Caki2 (cell line): ENCODE data around the gene FAM171A2. TPM values are rescaled to one million over a fixed set of nuclear protein-coding genes. Genes with fewer than 3 reads are reported as not detected.
A peak's percentile ranks its signal among the peaks of the same experiment; 100 is the strongest.
"Not testable (repeated sequence)": the region's sequence is repeated elsewhere in the genome, so short reads cannot be mapped to it uniquely, and the experiment has no call there.

ENCODE experiments used
- DNase-seq: peaks from one replicate; pipeline ENCODE4 v3.0.0-alpha.2; 2015; ENCODE audit warnings: low read depth
- in situ Hi-C: cut with HindIII; loops from 2 replicates; pipeline ENCODE4 v1.10.0; 2016; ENCODE audit warnings: low sequenced_read_pairs, low pct_unique_long_range_greater_than_20kb, mixed read lengths
- total RNA-seq: library from RNA; depleted of rRNA; stranded (reverse); fragments of >200 nt; shearing (Covaris generic); gene quantifications from 2 replicates; pipeline ENCODE4 v1.2.3, GENCODE V29; 2014; ENCODE audit warnings: low replicate concordance; rRNA removed

The FAM171A2 gene
- total RNA-seq: 8.3 and 14.4 TPM in 2 replicates

DNA sequence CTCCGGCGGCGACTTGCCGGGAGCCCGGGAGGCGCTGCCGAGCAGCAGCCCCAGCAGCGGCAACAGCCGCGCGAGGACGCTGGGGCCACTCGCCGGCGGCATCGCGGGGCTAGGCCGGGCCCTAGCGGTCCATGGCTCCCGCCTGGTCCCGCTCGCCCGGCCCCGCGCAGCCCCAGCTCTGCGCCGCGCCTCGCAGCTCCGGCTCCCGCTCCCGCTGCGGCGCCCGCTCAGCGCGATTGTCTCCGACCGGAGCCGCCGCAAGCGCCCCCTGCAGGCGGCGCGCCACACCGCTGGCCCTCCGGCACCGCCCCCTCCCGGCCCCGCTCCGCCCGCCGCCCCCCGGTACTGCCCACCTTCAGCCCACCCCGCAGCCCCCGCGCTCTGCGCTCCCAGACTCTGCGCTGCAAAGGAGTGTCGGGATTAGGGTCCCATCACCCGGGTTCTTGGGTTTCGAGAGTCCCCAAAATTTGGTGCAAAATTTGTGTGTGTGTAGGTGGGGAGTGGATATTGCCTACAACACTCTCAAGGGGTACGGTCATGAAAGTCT, at the start of gene FAM171A2:
FAM171A2 (minus strand) TSS at position 241 of the 547 bp plus-strand sequence; CDS start at position 102, 139 bp downstream.
- peak; percentile 52 for DNase-seq

DNA sequence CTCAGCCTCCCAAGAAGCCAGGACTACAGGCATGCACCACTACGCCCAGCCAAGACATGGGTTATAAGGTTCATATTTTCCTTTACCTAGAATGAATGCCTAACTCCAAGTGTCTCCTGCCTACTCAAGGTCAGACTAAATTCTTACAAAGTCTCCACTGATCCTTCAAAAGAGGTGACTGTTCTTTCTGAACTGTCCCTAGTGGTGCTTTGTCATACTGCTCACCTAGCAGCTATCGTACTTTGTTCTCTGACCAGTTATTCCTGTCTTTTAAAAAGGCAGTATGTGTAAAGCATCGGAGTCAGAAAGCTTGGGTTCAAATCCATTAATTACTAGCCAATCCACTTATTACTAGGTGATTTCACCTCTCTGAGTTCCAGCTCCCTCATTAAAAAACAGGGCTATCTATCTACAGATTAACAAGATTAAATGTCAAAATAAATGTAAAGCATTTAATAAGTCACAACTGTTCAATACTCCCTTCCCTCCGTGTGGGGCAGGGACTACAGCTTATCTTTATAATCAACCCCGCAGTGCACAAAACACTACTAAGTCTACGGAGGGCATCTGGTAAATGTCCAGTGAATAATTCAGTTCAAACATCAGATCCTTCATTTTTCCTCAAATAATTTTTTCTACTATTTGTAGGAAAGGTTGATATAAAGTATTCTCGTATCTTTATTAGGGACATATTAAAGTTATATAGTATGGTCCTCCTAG, 45.8 kb upstream of the FAM171A2 start:
- no peak for DNase-seq
- in situ Hi-C loops: no loop called here

More for the DNA sequence above, at the start of gene FAM171A2:
- in situ Hi-C loops: no loop called here

DNA sequence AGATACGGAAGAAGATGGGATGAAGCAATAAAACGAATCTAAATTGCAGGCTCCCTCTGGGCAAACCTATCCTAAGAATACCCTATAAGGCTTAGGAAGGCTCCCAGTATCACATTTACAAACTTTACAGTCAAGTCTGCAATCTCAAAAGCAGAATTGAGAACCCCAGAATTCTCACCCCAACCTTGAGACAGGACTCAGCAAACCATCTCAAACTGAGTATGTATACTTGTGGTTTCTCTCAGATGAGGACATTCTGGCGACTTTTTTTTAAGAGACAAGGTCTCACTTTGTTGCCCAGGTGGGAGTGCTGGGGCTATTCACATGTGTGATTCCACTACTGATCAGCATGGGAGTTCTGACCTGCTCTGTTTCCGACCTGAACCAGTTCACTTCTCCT, 45.1 kb upstream of the FAM171A2 start:
- DNase-seq: no peak
- in situ Hi-C loops: no loop called here

DNA sequence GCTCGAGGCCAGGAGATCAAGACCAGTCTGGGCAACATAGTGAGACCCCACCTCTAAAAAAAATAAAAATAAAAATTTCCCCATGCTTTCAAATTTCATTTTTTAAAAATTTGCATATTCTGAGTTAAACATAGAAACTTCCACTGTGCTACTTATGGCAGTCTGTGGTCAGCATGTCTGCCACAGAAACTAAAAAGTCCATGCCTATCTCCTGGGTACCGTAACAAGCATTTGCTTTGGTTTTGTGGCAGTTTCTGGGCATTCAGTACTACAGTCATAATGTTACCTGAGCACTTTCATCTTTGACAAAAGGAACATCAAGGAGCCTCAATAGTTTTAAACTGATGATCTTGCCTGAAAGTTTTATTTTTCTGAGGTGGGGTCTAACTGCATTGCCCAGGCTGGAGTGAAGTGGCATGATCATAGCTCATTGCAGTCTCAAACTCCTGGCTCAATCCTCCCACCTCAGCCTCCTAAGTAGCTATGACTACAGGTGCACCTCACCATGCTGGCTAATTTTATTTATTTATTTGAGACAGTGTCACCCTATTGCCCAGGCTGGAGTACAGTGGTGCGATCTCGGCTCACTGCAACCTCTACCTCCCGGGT, 39.0 kb upstream of the FAM171A2 start:
- in situ Hi-C loops: no loop called here
- DNase-seq: no peak

DNA sequence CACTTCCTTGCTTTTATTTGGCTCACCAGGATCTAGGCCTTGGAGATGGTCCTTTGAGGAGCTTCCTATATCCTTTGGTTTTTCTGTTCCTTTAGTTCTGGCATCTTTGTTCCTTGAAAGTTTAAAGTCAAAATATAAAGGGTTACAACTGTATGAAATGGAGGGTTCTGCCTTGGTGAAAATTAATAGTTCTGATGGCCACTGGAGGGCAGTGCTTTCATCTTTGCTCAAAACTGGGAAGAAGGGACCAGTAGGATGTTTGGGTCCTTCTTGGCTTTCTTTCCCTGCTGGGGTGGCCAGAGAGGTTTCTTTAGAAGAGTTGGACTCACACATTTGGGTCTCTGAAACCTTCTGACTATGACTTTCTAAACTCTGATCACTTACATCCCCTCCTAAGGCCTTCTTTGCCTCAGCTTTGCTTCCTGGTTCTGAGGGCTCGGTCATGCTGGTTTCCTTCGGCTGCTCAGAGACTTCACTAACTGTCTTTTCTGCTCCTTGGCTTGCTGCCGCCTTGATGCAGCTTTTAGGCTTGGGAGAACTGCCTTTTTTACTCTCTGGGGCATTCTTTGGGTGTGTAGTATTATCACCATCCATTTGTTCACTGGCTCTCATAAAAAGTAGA, 36.7 kb upstream of the FAM171A2 start:
- peak; percentile 23 for DNase-seq
- in situ Hi-C loops: no loop called here

- no peak for DNase-seq
- in situ Hi-C loops: no loop called here
Measured at GRCh38 chr17:44398692-44399691, 35.3 kb upstream of the FAM171A2 start.

DNA sequence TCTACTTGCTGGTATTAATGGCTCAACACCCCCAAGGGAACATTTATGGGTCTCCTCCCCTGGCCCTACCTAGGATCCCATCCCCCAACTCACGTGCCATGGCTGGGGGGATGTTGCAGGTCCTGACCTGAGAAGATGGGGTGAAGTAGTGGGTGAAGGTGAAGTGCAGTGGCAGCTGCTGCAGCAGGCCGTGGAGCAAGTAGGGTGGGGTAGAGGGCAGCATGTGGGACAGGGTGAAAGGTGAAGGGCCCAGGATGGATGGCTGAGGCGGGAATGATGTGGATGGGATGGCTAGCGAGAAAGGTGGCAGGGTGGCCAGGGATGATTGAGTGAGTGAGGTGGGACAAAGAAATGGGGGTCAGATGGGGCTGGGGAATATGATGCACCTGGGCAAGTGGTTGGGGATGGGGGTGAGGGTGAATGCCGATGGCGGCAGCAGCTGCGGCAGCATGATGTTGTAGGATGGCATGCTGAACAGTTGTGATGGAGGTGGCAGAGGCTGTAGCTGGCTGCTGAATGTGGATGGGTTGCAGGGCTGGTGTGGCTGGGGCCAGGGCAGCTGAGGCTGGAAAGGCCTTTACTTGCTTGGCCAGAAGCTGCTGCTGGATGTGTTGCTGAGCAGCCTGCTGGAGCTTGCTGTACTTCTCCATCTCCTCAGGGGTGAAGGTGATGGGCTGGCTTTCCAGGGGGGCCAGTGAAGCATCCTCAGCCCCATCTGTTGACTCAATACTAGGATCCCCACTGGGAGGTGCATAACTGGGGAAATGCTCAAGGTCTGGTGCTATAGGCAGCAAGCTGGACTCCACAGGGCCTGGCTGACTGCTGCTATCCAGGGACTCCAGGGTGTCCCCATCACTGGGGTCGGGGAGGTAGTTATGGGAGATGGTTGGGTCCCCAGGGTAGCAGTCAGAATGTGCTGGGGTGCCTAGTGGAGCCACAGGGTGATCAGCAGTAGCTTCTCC, 34.1 kb upstream of the FAM171A2 start:
- no peak for DNase-seq
- in situ Hi-C loops: no loop called here

GRCh38 chr17:44396946-44397345, 33.3 kb upstream of the FAM171A2 start:
- no peak for DNase-seq
- in situ Hi-C loops: no loop called here

DNA sequence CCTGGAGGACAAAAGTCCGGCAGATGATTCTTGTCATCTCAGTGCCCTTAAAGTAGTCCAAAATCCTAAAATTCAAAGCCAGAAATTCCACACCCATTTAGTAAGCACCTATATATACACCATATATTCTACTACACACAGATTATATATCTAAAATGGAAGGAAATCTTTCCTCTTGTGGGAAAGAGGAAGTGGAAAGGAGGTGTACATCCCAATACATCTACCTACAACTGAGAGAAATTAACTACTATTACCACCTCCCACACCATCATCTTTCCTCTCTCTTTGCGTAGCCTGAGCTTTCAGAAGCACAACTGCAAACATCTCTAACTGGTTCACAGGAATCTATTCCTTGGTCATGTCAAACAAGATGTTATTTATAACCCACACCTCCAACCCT, 31.2 kb upstream of the FAM171A2 start:
- DNase-seq: no peak
- in situ Hi-C loops: no loop called here

- in situ Hi-C loops, DNase-seq: not testable (repeated sequence)
Measured at GRCh38 chr17:44394112-44394511, 30.5 kb upstream of the FAM171A2 start.

- in situ Hi-C loops: no loop called here
- no peak for DNase-seq
Measured at GRCh38 chr17:44390250-44390870, 26.7 kb upstream of the FAM171A2 start.

DNA sequence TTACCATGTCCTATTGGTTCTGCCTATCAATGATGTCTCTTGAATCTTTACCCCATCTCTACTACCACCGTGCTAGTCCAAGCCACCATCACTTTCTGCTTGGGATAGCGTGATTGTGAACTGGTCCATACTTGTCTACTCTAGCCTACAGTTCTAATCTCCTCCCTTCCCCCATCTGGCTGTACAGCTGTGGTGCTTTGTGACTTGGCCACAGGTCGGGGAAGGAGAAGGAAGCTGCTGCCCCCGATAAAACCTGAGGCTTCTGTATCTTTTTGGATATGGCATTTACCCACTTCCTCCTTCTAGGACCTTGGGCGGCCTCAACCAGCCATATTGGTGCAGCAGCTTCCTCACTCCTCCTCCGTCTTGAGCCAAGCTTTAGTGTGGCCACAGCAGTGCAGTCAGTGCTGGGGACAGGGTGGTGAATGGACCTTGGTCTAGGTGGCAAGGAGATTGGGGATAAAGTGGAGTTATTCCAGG, 26.1 kb upstream of the FAM171A2 start:
- no peak for DNase-seq
- in situ Hi-C loops: no loop called here

DNA sequence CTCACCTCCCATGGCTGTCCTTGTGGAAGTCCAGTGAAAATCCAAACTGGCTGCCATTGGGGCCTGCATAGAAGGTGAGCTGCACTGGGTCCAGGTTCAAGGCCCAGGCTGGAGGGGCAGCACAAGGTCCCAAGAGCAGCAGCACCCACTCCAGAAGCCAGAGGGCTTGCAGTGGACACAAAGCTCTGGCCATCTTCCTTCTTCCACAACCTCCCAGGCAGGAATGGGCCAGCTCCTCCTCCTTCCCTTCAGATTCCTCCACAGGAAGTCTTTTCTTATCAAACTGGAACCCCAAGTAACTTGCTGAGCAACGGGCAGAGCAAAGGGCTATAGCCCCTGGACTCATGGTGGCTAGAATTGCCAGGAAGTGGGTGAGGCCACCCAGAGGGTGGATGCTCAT, 25.6 kb upstream of the FAM171A2 start, which contains the start of gene ITGA2B:
ITGA2B (minus strand) TSS at position 369 of the 400 bp plus-strand sequence; CDS start at position 193, 176 bp downstream.
- in situ Hi-C loops: no loop called here

GRCh38 chr17:44387804-44388203, 24.2 kb upstream of the FAM171A2 start:
- in situ Hi-C loops: no loop called here
- DNase-seq: no peak

More for the DNA sequence above, 25.6 kb upstream of the FAM171A2 start, which contains the start of gene ITGA2B:
- no peak for DNase-seq

DNA sequence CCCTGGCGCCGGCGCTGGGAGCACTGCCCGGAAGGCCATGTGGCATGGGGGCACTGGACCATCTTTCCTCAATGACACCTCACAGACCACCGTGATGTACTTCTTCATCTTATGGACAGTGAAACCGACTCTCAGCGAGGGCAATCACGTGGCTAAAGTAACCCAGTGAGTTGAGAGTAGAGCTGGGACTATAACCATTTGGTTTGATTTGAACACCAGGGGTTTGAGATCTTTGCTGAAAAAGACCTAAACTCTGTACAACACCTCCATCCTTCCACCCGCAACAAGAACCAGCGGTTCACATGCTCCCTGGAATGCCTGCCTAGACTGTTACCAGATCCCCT, 22.5 kb upstream of the FAM171A2 start:
- no peak for DNase-seq
- in situ Hi-C loops: no loop called here
